ENCODE measurements around the gene FOXL3.
"Not testable (repeated sequence)": the region's sequence is repeated elsewhere in the genome, so short reads cannot be mapped to it uniquely, and the experiment has no call there.

Gene FOXL3

GRCh38 chr7:289756-290553, at the start of gene FOXL3:
FOXL3 (plus strand) TSS chr7:290170; CDS start chr7:290170, 0 bp downstream.
- DNase-seq = no peak

- DNase-seq = peak; percentile 43
These were observed 49.0 kb upstream of the FOXL3 start for GRCh38 chr7:240887-241421.

- DNase-seq = no peak
These were observed 48.5 kb upstream of the FOXL3 start for GRCh38 chr7:241513-241912.

GRCh38 chr7:242826-243579, 47.0 kb upstream of the FOXL3 start:
- DNase-seq = not testable (repeated sequence)

GRCh38 chr7:243580-243978, 46.4 kb upstream of the FOXL3 start:
- DNase-seq = not testable (repeated sequence)

GRCh38 chr7:244974-245373, 45.0 kb upstream of the FOXL3 start:
- DNase-seq = no peak

GRCh38 chr7:245574-246295, 44.2 kb upstream of the FOXL3 start:
- no peak for DNase-seq

GRCh38 chr7:246451-246850, 43.5 kb upstream of the FOXL3 start:
- DNase-seq = no peak

- no peak for DNase-seq
These were observed 42.8 kb upstream of the FOXL3 start for GRCh38 chr7:247181-247580.

GRCh38 chr7:247636-248035, 42.3 kb upstream of the FOXL3 start:
- no peak for DNase-seq

- no peak for DNase-seq
These were observed 41.1 kb upstream of the FOXL3 start for GRCh38 chr7:248732-249435.

GRCh38 chr7:249989-250388, 40.0 kb upstream of the FOXL3 start:
- DNase-seq = no peak

- DNase-seq = no peak
These were observed 39.4 kb upstream of the FOXL3 start for GRCh38 chr7:250523-250922.

GRCh38 chr7:251005-251404, 39.0 kb upstream of the FOXL3 start:
- DNase-seq = no peak

GRCh38 chr7:251446-252175, 38.4 kb upstream of the FOXL3 start:
- no peak for DNase-seq

GRCh38 chr7:252216-252965, 37.6 kb upstream of the FOXL3 start:
- DNase-seq = no peak

GRCh38 chr7:252981-253380, 37.0 kb upstream of the FOXL3 start:
- DNase-seq = no peak

GRCh38 chr7:253581-254336, 36.2 kb upstream of the FOXL3 start:
- DNase-seq = no peak

- DNase-seq = no peak
These were observed 35.5 kb upstream of the FOXL3 start for GRCh38 chr7:254337-255037.

GRCh38 chr7:255038-255435, 34.9 kb upstream of the FOXL3 start:
- DNase-seq = no peak

All from activated CD4-positive, alpha-beta T cell treated with anti-CD3 and anti-CD28 coated beads for 48 hours (primary cell).